ENCODE results near the gene NOA1.
"Not testable (repeated sequence)": the region's sequence is repeated elsewhere in the genome, so short reads cannot be mapped to it uniquely, and the experiment has no call there.

NOA1 gene

GRCh38 chr4:56930638-56931037 is 46.8 kb downstream of the NOA1 start:
- peaks cover 59% of the 10 kb centered on the region for H3K36me3 ChIP-seq (ENCODE audit: low read depth)
- ATAC-seq (ENCODE audit: low read depth): no peak

DNA sequence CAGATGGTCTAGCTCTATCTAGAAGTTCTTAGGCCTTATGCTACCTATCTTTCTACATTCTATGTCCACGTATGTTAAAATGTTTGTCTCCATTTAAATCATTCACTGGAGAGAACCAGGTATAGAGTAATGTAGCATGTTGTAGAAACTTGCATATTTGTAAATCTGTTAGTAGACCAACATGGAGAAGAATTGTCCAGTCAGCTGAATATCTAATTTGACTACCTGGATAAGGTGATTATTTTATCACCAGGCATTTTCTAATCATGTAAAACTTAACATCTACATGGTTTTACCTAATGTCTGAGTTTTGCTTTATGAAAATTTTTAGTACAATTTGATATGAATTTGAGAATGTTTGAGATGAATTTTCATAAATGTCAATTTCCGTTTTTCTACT is 50.2 kb downstream of the NOA1 start:
- no peak overlapping the region for H3K27ac ChIP-seq (ENCODE audit: poor library complexity, severe bottlenecking)
- TF ChIP-seq, protein P1, sequence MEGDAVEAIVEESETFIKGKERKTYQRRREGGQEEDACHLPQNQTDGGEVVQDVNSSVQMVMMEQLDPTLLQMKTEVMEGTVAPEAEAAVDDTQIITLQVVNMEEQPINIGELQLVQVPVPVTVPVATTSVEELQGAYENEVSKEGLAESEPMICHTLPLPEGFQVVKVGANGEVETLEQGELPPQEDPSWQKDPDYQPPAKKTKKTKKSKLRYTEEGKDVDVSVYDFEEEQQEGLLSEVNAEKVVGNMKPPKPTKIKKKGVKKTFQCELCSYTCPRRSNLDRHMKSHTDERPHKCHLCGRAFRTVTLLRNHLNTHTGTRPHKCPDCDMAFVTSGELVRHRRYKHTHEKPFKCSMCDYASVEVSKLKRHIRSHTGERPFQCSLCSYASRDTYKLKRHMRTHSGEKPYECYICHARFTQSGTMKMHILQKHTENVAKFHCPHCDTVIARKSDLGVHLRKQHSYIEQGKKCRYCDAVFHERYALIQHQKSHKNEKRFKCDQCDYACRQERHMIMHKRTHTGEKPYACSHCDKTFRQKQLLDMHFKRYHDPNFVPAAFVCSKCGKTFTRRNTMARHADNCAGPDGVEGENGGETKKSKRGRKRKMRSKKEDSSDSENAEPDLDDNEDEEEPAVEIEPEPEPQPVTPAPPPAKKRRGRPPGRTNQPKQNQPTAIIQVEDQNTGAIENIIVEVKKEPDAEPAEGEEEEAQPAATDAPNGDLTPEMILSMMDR (IDR thresholded peaks at IDR 0.05; ENCODE audit: poor library complexity, severe bottlenecking): no peak
- no peaks in the 10 kb centered on the region for H3K27me3 ChIP-seq (ENCODE audit: insufficient read depth, poor library complexity, severe bottlenecking)
- no peak overlapping the region for H3K4me3 ChIP-seq (ENCODE audit: severe bottlenecking)
- H3K9me3 ChIP-seq (ENCODE audit: severe bottlenecking): no peaks in the 10 kb centered on the region
- ATAC-seq (ENCODE audit: low read depth) (no peak), DNase-seq (ENCODE audit: low spot score) (no peak)
- peaks cover 70% of the 10 kb centered on the region for H3K36me3 ChIP-seq (ENCODE audit: low read depth)
- peaks cover under 1% of the 10 kb centered on the region for H3K4me1 ChIP-seq (ENCODE audit: insufficient read depth, poor library complexity, severe bottlenecking)

More at GRCh38 chr4:56930638-56931037, 46.8 kb downstream of the NOA1 start:
- Histone ChIP-seq H3K4me1 (ENCODE audit: insufficient read depth, poor library complexity, severe bottlenecking) (peaks cover 7% of the 10 kb centered on the region), H3K4me3 (ENCODE audit: severe bottlenecking) (no peak overlapping the region), H3K27me3 (ENCODE audit: insufficient read depth, poor library complexity, severe bottlenecking) (no peaks in the 10 kb centered on the region), H3K27ac (ENCODE audit: poor library complexity, severe bottlenecking) (no peak overlapping the region), H3K9me3 (ENCODE audit: severe bottlenecking) (no peaks in the 10 kb centered on the region)
- TF ChIP-seq, protein P1 (IDR thresholded peaks at IDR 0.05; ENCODE audit: poor library complexity, severe bottlenecking): no peak
- DNase-seq (ENCODE audit: low spot score): no peak

- ATAC-seq (ENCODE audit: low read depth); DNase-seq (ENCODE audit: low spot score); H3K27ac ChIP-seq (ENCODE audit: poor library complexity, severe bottlenecking); H3K4me3 ChIP-seq (ENCODE audit: severe bottlenecking); H3K4me1 ChIP-seq (ENCODE audit: insufficient read depth, poor library complexity, severe bottlenecking); H3K27me3 ChIP-seq (ENCODE audit: insufficient read depth, poor library complexity, severe bottlenecking); H3K9me3 ChIP-seq (ENCODE audit: severe bottlenecking): not testable (repeated sequence)
- peaks cover 48% of the 10 kb centered on the region for H3K36me3 ChIP-seq (ENCODE audit: low read depth)
Observed at GRCh38 chr4:56914977-56915376, 62.4 kb downstream of the NOA1 start.

GRCh38 chr4:56914336-56914735 is 63.1 kb downstream of the NOA1 start:
- ATAC-seq (ENCODE audit: low read depth) (no peak), DNase-seq (ENCODE audit: low spot score) (no peak)
- no peak overlapping the region for H3K27ac ChIP-seq (ENCODE audit: poor library complexity, severe bottlenecking)
- no peaks in the 10 kb centered on the region for H3K27me3 ChIP-seq (ENCODE audit: insufficient read depth, poor library complexity, severe bottlenecking)
- H3K9me3 ChIP-seq (ENCODE audit: severe bottlenecking): no peaks in the 10 kb centered on the region
- no peak overlapping the region for H3K4me3 ChIP-seq (ENCODE audit: severe bottlenecking)
- TF ChIP-seq, protein P1 (IDR thresholded peaks at IDR 0.05; ENCODE audit: poor library complexity, severe bottlenecking): no peak
- peaks cover 3% of the 10 kb centered on the region for H3K4me1 ChIP-seq (ENCODE audit: insufficient read depth, poor library complexity, severe bottlenecking)
- peaks cover 42% of the 10 kb centered on the region for H3K36me3 ChIP-seq (ENCODE audit: low read depth)

All from RWPE2 (cell line).